GM13977 (cell line): Measurements from ENCODE around the gene FYB1.

Experiments
- DNase-seq: peaks from one replicate; pipeline ENCODE4 v3.0.0; 2012; ENCODE audit warnings: low spot score
- CTCF ChIP-seq: IDR thresholded peaks from 2 replicates; pipeline ENCODE4 v1.5.1; 2012; ENCODE audit warnings: mild to moderate bottlenecking, control low read depth; ENCODE audit not compliant: insufficient read depth; ENCODE audit errors: extremely low read depth, missing control alignments
- in situ Hi-C: fragments of 300-500 bp; cut with MboI; formaldehyde crosslinking; loops from one replicate; pipeline ENCODE4 v1.12.0; 2022; ENCODE audit warnings: low sequenced_read_pairs, low pct_unique_long_range_greater_than_20kb, mixed read lengths, inconsistent platforms; ENCODE audit not compliant: unreplicated experiment

The FYB1 gene

DNA sequence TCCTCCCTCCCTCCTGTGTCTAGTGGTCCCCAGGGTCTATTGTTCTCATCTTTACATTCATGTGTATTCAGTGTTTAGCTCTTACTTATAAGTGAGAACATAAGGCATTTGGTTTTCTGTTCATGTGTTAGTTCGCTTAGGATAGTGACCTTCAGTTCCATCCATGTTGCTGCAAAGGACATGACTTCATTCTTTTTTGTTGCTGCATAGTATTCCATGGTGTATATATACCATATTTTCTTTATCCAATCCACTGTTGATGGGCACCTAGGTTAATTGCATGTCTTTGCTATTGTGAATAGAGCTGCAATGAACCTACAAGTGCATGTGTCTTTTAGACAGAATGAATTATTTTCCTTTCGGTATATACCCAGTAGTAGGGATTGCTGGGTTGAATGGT lies 46.8 kb downstream of the FYB1 start:
- no peak for TF ChIP-seq CTCF
- in situ Hi-C loops, result no loop called here
- DNase-seq, result no peak

- in situ Hi-C loops, result no loop called here
- DNase-seq, result no peak
- no peak for TF ChIP-seq CTCF
Observed at GRCh38 chr5:39171647-39172046, 47.7 kb downstream of the FYB1 start.

DNA sequence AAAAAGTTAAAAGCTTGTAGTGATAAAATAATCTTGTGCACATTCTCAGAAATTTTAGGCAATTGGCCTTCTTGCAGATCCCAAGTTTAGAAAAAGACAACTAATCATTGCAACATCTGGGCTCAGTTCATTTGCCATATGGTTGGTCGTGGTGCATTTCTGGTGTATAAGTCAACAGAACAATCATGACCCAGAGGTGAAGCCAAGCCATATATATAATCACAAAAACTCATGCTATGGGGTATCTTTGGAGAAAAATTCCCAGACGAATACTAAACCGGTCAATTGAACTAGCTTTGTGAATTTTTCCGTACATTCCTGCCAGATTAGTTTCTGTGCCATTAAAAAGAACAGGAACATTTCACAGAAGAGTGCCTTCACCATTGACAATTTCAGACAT lies 50.3 kb downstream of the FYB1 start:
- no peak for TF ChIP-seq CTCF
- in situ Hi-C loops, result no loop called here
- no peak for DNase-seq

- in situ Hi-C loops, result no loop called here
- TF ChIP-seq CTCF, result no peak
Observed at GRCh38 chr5:39167972-39168342, 51.4 kb downstream of the FYB1 start.

DNA sequence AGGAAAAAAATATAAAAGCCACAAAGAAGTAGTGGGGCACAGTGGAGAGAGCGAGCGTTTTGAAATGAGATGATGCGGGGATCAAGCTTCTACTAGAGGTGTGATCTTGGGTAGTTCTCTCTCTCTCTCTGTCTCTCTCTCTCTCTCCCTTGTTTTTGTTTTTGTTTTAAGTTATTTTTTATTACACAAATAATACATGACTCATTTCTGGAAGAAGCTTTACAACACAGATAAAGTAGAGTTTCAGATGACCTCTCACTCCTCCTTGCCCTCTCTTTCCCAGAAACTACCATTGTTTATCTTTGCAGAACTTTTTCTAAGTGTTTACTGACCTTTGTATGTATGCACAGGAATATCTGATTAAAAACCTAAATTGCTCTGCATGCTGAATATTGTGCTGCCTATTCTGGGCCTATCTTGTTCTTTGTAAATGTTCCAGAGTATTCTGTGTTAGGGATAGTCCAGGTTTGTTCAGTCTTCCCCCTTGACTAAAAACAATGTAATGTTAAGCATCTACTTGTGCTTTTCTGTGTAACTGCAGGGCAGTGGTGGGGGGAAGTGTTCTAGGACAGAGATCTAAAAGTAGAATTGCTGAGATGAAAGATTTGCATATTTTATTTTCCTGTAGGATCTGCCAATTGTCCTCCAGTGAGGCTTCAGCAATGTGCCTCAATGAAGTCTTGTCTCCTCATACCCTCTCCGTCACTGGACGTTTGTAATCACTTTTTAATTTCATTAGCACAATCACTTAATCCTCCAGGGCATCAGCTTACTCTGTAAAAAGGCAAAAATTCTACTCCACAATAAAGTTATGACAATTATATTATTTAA lies 52.0 kb downstream of the FYB1 start:
- in situ Hi-C loops, result no loop called here
- no peak for DNase-seq

More at GRCh38 chr5:39167972-39168342, 51.4 kb downstream of the FYB1 start:
- no peak for DNase-seq

More for the DNA sequence above, 52.0 kb downstream of the FYB1 start:
- no peak for TF ChIP-seq CTCF
